NT2/D1 (cell line): Measurements from ENCODE around the gene BAD.
A peak's percentile ranks its signal among the peaks of the same experiment; 100 is the strongest.

Experiments used
- DNase-seq: peaks from one replicate; pipeline ENCODE4 v3.0.0-alpha.2; 2011; ENCODE audit warnings: low read depth, low spot score
- H3K27me3 ChIP-seq: 2 replicates; pipeline ENCODE4 v1.6.0; 2011; ENCODE audit warnings: mild to moderate bottlenecking; ENCODE audit not compliant: insufficient read length, insufficient read depth
- H3K36me3 ChIP-seq: 2 replicates; pipeline ENCODE4 v1.6.1; 2011; ENCODE audit warnings: mild to moderate bottlenecking, low read length, mixed read lengths; ENCODE audit not compliant: insufficient read depth, insufficient read length
- H3K4me1 ChIP-seq: 2 replicates; pipeline ENCODE4 v1.5.1; 2011; ENCODE audit not compliant: insufficient read depth, insufficient read length
- H3K4me3 ChIP-seq: 2 replicates; pipeline ENCODE4 v1.5.1; 2011; ENCODE audit warnings: low read depth; ENCODE audit not compliant: insufficient read length
- H3K9ac ChIP-seq: 2 replicates; pipeline ENCODE4 v1.6.0; 2011; ENCODE audit warnings: low read depth; ENCODE audit not compliant: insufficient read length
- H3K9me3 ChIP-seq: 2 replicates; pipeline ENCODE4 v1.5.1; 2011; ENCODE audit warnings: mild to moderate bottlenecking, low read length; ENCODE audit not compliant: insufficient read depth
- SUZ12 ChIP-seq: IDR thresholded peaks from 2 replicates; pipeline ENCODE4 v1.6.1; 2011; ENCODE audit not compliant: insufficient read length, insufficient read depth; ENCODE audit errors: extremely low read depth
- YY1 ChIP-seq: IDR thresholded peaks from 2 replicates; pipeline ENCODE4 v1.6.1; 2011; ENCODE audit not compliant: insufficient read length, insufficient read depth
- ZNF274 ChIP-seq: IDR thresholded peaks from 2 replicates; pipeline ENCODE4 v1.6.1; 2011; ENCODE audit warnings: mild to moderate bottlenecking, low read depth, low read length

BAD gene

DNA sequence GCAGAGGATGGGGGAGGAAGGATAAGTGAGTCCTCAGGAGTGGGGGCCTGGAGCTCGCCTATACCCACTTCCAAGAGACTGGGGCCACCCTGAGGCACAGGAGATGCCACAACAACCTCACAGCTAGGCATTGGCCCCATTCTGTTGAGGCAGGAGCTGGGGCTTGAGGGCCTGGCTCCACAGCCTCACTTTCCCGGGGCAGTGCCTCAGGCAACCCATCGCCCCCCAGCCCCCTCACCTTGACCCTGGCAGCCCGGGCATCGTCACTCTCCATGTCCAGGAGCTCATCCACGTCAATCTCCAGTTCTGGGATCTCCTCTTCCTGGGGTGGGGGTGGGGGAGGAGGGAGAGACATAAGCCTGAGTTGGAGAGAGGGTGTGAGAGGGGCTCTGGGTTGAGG, 39.5 kb downstream of the BAD start:
- Histone ChIP-seq H3K27me3 (no peaks in the 10 kb centered on the region), H3K9ac (peak overlapping the region; percentile 65), H3K9me3 (no peaks in the 10 kb centered on the region), H3K4me3 (peak overlapping the region; percentile 88), H3K4me1 (peaks cover 40% of the 10 kb centered on the region), H3K36me3 (peaks cover 34% of the 10 kb centered on the region)
- no peak for TF ChIP-seq SUZ12
- TF ChIP-seq YY1, result no peak
- TF ChIP-seq ZNF274, result no peak
- DNase-seq, result no peak

DNA sequence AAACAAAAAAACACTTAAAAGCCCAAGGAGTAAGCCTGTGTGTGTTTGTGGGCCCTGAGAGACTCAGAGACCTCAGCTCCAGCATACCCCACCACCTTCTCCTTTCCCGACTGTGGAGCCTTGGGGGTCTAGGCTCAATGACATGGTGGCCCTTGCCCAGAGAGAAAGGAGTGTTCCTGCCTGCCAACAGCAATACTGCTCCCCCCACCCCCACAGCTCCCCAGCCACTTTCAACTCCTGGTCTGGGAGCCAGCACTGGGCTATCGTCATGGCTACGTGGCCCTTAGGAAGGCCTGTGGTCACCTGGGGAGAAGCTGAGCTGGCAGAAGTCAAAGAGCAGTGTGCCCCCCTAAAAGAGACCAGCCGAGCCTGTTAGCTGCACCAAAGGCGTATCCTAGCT, 40.4 kb downstream of the BAD start:
- TF ChIP-seq ZNF274, result no peak
- no peak for TF ChIP-seq SUZ12
- no peak overlapping the region for H3K4me3 ChIP-seq

DNA sequence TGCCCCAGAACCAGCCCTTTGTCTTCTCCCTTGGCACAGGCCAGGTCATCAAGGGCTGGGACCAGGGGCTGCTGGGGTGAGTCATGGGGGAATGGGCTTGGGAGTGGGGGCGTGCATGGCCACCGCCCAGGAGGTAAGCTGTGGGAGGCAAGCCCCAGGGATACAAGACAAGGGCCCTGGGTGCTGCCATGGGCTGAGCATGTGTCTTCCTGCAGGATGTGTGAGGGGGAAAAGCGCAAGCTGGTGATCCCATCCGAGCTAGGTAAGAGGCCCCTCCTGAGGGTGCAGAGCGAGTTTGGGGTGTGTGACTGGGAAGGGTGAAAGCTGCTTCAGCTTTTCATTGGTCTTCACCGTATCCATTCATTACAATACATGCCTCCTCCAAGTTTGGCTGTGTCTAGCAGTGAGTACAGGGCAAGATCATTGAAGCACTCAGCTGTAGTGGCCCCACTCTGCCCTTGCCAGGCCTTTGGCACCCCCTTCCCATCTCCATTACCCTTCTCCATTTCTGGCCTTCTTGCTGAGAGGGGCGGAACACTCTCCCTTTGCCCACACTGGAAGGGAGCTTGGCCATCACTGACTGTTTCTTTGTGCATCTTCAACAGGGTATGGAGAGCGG, 41.1 kb downstream of the BAD start:
- Histone ChIP-seq H3K27me3 (no peaks in the 10 kb centered on the region), H3K9ac (peak overlapping the region; percentile 58), H3K4me3 (no peak overlapping the region), H3K36me3 (peaks cover 42% of the 10 kb centered on the region), H3K4me1 (peaks cover 31% of the 10 kb centered on the region), H3K9me3 (no peaks in the 10 kb centered on the region)
- TF ChIP-seq YY1, result no peak
- DNase-seq, result no peak

More for the DNA sequence above, 40.4 kb downstream of the BAD start:
- H3K36me3 ChIP-seq, result peaks cover 37% of the 10 kb centered on the region
- H3K9me3 ChIP-seq, result no peaks in the 10 kb centered on the region
- peaks cover 38% of the 10 kb centered on the region for H3K4me1 ChIP-seq
- peak overlapping the region; percentile 34 for H3K9ac ChIP-seq
- no peaks in the 10 kb centered on the region for H3K27me3 ChIP-seq
- no peak for DNase-seq

DNA sequence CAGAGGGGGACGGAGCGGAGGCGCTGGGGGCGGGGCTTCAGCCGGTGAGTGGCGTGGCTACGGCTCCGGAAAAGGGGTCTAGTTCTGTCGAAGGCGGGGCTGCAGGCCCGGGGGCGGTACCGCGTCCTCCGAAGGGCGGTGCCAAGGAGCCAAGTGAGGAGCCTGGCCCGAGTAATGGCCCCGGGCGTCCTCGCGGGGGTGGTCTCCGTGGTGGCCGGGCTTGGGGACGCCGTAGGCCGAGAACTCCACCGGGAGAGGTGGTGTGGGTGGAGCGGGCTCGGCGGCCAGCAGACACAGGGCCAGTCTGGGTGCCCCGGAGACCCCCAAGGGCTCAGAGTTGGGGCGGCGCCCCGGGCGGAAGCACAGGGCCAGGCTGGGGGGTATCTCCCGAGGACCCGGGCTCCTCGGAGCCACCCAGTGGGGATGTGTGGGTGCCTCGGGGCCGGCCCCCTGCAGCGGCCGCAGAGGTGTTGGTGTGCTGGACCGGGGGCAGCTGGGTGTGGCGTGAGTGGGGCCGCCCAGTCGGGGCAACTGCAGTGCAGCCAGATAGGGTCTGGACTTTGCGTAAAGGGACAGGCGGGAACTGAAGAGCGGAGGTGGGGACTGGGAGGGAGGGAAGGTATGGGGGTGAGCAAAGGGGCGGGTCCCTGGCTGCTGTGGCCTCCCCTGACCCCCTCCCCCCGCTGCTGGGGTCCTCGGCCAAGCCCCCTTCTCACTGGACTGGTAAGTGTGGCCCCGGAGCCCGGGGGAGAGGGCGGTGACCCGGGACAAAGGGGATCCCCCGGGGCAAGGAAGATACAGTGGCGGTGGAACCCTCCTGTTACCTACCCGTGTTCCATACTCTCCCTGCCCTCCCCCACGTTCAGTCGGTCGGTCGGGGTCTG, 42.7 kb downstream of the BAD start:
- Histone ChIP-seq H3K9ac (peak overlapping the region; percentile 94), H3K9me3 (no peaks in the 10 kb centered on the region), H3K27me3 (no peaks in the 10 kb centered on the region), H3K36me3 (peaks cover 56% of the 10 kb centered on the region), H3K4me1 (peaks cover 25% of the 10 kb centered on the region), H3K4me3 (peak overlapping the region; percentile 92)
- TF ChIP-seq ZNF274, result no peak
- TF ChIP-seq SUZ12, result no peak
- TF ChIP-seq YY1, result no peak
- peak; percentile 99 for DNase-seq

DNA sequence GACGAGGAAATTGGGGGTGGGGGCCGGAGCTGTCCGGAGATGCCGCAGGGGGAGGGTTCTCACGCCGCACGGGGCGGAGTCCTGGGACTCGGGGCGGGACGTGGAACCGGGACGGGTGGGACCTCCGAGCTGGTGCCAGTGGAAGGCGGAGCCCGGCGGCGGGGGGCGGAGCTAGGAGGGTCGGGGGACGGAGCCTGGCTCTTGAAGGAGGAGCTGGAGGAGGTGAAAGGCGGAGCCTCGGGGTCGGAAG, 43.3 kb downstream of the BAD start:
- peaks cover 25% of the 10 kb centered on the region for H3K4me1 ChIP-seq

DNA sequence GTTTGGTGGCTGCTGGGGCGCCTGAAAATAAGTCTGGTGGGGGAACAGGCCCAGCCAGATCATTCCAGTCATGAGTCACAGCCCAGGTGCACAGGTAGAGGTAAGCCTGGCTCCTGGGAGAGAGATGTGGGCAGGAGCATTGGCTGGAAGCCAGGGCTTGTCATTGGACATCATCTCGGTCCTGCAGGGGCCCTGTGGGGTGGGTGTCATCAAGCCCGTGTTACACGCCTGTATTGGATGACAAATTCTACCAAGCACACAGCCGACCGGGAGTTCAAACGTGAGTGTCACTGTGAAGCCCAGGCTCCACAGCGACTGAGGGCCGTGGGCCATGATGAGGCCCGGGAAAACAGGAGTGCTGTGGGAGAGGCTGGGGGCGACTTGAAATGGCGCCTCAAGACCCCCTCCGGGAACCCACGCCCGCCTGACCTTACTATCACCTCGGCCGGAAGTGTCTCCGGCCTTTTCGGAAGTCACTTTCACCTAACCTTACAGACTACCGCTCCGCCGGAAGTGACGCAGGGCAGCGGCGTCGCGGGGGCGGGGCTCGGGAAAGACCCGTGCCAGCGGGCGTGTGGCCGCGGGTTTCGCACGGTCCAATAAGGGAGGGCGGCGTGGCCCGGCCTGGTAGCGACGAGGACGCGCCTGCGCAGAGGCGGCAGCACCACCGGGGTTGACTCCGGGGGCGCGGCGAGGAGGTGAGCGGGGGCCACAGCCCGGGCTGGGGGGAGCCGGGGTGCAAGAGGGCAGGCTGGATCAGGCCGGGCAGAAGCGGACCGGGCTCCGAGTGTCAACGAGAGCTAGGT, 43.8 kb downstream of the BAD start, which contains the start of gene FKBP2:
Gene FKBP2 (plus strand): TSS at position 661 of the 806 bp plus-strand sequence. CDS start 1,293 bp downstream, outside the sequence.
- peak; percentile 93 for DNase-seq
- Histone ChIP-seq H3K4me3 (peak within 1 kb of the TSS; percentile 92), H3K4me1 (peaks cover 27% of the 10 kb centered on the region), H3K27me3 (no peaks in the 10 kb centered on the region), H3K36me3 (peaks cover 56% of the 10 kb centered on the region), H3K9ac (peak within 1 kb of the TSS; percentile 94), H3K9me3 (no peaks in the 10 kb centered on the region)
- TF ChIP-seq SUZ12 (no peak), YY1 (no peak), ZNF274 (no peak)

More for the DNA sequence above, 43.3 kb downstream of the BAD start:
- Histone ChIP-seq H3K9ac (peak overlapping the region; percentile 87), H3K36me3 (peaks cover 56% of the 10 kb centered on the region), H3K9me3 (no peaks in the 10 kb centered on the region), H3K4me3 (peak overlapping the region; percentile 75), H3K27me3 (no peaks in the 10 kb centered on the region)
- no peak for DNase-seq
- TF ChIP-seq ZNF274, result no peak
